Keratinocyte (primary cell): Measurements from ENCODE around the gene SLC66A2. TPM values are rescaled to one million over a fixed set of nuclear protein-coding genes. Genes with fewer than 3 reads are reported as not detected.

Source experiments
- DNase-seq: peaks from one replicate; pipeline ENCODE4 v3.0.0-alpha.2; 2011; ENCODE audit warnings: low read depth, missing footprints, low spot score
- FAIRE-seq: peaks from 2 replicates; lab custom pipeline; 2011; peaks lifted over from hg19 to GRCh38; lab: Jason Lieb, UNC
- H2AFZ ChIP-seq: 2 replicates; pipeline ENCODE4 v1.6.0; 2012; ENCODE audit warnings: low read length, control low read depth, inconsistent platforms; ENCODE audit not compliant: control insufficient read depth
- H3K27ac ChIP-seq: 2 replicates; pipeline ENCODE4 v1.5.1; 2011; ENCODE audit warnings: low read length; ENCODE audit not compliant: control insufficient read depth, insufficient read depth
- H3K27me3 ChIP-seq: 3 replicates; pipeline ENCODE4 v1.6.0; 2011; ENCODE audit warnings: low read length; ENCODE audit not compliant: control insufficient read depth, insufficient read depth; ENCODE audit errors: extremely low read depth
- H3K36me3 ChIP-seq, 2 experiments: 2 replicates in 1 of 2; 3 replicates in 1 of 2; pipeline ENCODE4 v1.5.1; 2011; ENCODE audit warnings: low read length in 2 of 2, mild to moderate bottlenecking in 1 of 2; ENCODE audit not compliant: control insufficient read depth in 2 of 2, insufficient read depth in 2 of 2; ENCODE audit errors: extremely low read depth in 1 of 2
- H3K4me1 ChIP-seq: 3 replicates; pipeline ENCODE4 v1.5.1; 2011; ENCODE audit warnings: low read length; ENCODE audit not compliant: control insufficient read depth, insufficient read depth; ENCODE audit errors: extremely low read depth
- H3K4me2 ChIP-seq: 3 replicates; pipeline ENCODE4 v1.6.0; 2011; ENCODE audit warnings: low read depth, low read length; ENCODE audit not compliant: control insufficient read depth, insufficient read depth; ENCODE audit errors: extremely low read depth
- H3K4me3 ChIP-seq, 3 experiments: fragments of 200-600 bp in 1 of 3; sonication (generic) in 1 of 3; 2 replicates in 2 of 3; 3 replicates in 1 of 3; pipeline ENCODE4 v1.5.1; 2011 to 2016; ENCODE audit warnings: low read length in 3 of 3, mild to moderate bottlenecking in 3 of 3, control low read depth in 2 of 3, inconsistent platforms in 1 of 3, low read depth in 1 of 3, mixed read lengths in 1 of 3, mixed run types in 1 of 3, moderate library complexity in 1 of 3; ENCODE audit not compliant: control insufficient read depth in 2 of 3, insufficient read depth in 2 of 3; ENCODE audit errors: extremely low read depth in 1 of 3
- H3K79me2 ChIP-seq: 2 replicates; pipeline ENCODE4 v1.6.0; 2012; ENCODE audit warnings: low read length; ENCODE audit not compliant: control insufficient read depth, insufficient read depth
- H3K9ac ChIP-seq: 3 replicates; pipeline ENCODE4 v1.6.0; 2011; ENCODE audit warnings: low read length; ENCODE audit not compliant: control insufficient read depth, insufficient read depth; ENCODE audit errors: extremely low read depth
- H3K9me1 ChIP-seq: 3 replicates; pipeline ENCODE4 v1.6.0; 2011; ENCODE audit warnings: low read length; ENCODE audit not compliant: control insufficient read depth, insufficient read depth; ENCODE audit errors: extremely low read depth
- H3K9me3 ChIP-seq: 2 replicates; pipeline ENCODE4 v1.5.1; 2012; ENCODE audit warnings: low read depth, low read length; ENCODE audit not compliant: control insufficient read depth
- H4K20me1 ChIP-seq: 3 replicates; pipeline ENCODE4 v1.6.0; 2011; ENCODE audit warnings: low read length; ENCODE audit not compliant: control insufficient read depth, insufficient read depth; ENCODE audit errors: extremely low read depth
- EZH2 ChIP-seq: IDR thresholded peaks from one replicate; pipeline ENCODE4 v1.6.1; 2012; ENCODE audit warnings: inconsistent platforms, mild to moderate bottlenecking, low read length, moderate library complexity
- dilution Hi-C: fragments of 300-500 bp; cut with MboI; formaldehyde crosslinking; loops from one replicate; pipeline ENCODE4 v1.7.0; 2020; ENCODE audit warnings: low sequenced_read_pairs; ENCODE audit not compliant: extremely low pct_ligation_motif_present
- polyA plus RNA-seq, 5 experiments: library from polyadenylated mRNA; depleted of rRNA in 3 of 5; stranded (reverse) in 3 of 5; stranded (forward) in 1 of 5; unstranded in 1 of 5; fragments of >200 nt; gene quantifications; 1 replicate in 1 of 5; 2 replicates in 3 of 5; 3 replicates in 1 of 5; pipeline versions ENCODE4 v1.2.1 to v1.2.3, GENCODE V29; 2011 to 2012; ENCODE audit warnings: missing spikeins in 2 of 5, low read depth in 1 of 5, low replicate concordance in 1 of 5
- TF ChIP-seq, protein P1 (sequence below), 3 experiments: IDR thresholded peaks in 1 of 3; conservative IDR thresholded peaks in 1 of 3; optimal IDR thresholded peaks in 1 of 3; 2 replicates in 2 of 3; 3 replicates in 1 of 3; pipeline versions ENCODE3 to v1.5.1; 2011; ENCODE audit warnings: low read length in 3 of 3, mild to moderate bottlenecking in 3 of 3, moderate library complexity in 2 of 3, control low read depth in 1 of 3, inconsistent platforms in 1 of 3; ENCODE audit not compliant: insufficient read depth in 2 of 3; ENCODE audit errors: extremely low read depth in 1 of 3

SLC66A2 gene
- polyA plus RNA-seq, 1 donor (not counting 4 experiments of a cell fraction or from before 2014, with no cell fraction given), result 16.3 TPM

DNA sequence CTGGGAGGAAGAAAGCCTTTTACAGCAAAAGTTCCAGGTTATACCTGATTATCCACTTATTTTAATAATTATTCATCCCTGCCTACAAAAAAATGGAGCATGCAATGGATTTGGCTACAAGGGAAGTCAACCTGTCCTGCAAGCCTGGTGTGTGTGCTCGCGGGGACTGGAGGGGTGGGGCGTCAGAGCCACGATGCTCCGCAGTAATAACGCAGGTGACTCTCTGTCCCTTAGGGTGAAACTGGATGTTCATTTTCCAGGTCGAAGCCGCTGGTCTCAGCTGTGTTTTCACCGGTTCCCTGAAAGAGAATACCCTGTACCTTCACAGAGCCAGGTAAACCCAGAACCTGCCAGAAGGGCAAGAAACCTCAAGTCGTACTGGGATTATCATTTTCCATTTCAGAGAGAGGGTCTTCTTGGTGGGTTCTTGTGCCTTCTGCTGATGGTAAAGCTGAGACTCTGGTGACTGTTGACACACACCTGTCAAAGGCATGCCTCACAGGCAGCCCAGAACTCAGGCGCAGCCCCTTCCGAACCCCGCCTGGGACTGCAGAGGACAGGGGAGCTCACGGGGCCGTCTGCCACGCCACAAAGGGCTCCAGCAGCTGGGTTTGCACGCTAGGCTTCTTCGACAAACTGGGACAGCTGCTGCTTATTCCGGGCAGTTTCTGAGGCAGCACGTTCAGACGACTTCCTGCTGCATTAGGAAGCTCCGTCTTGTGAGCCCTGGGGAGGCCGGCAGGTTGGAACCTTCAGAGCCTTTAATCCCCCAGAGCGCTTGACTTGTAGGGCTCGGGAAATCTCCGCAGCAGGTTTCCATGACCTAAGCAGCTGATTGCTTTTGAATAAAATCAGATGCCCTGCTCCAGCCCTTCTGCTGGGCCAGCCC, 95.1 kb downstream of the SLC66A2 start:
- peaks cover 2% of the 10 kb centered on the region for H3K4me1 ChIP-seq
- peaks cover 19% of the 10 kb centered on the region for H3K27me3 ChIP-seq
- DNase-seq, result no peak
- H3K9ac ChIP-seq, result no peak overlapping the region
- no peaks in the 10 kb centered on the region for H3K9me3 ChIP-seq
- TF ChIP-seq EZH2, result peak; percentile 28
- TF ChIP-seq, protein P1, sequence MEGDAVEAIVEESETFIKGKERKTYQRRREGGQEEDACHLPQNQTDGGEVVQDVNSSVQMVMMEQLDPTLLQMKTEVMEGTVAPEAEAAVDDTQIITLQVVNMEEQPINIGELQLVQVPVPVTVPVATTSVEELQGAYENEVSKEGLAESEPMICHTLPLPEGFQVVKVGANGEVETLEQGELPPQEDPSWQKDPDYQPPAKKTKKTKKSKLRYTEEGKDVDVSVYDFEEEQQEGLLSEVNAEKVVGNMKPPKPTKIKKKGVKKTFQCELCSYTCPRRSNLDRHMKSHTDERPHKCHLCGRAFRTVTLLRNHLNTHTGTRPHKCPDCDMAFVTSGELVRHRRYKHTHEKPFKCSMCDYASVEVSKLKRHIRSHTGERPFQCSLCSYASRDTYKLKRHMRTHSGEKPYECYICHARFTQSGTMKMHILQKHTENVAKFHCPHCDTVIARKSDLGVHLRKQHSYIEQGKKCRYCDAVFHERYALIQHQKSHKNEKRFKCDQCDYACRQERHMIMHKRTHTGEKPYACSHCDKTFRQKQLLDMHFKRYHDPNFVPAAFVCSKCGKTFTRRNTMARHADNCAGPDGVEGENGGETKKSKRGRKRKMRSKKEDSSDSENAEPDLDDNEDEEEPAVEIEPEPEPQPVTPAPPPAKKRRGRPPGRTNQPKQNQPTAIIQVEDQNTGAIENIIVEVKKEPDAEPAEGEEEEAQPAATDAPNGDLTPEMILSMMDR (optimal IDR thresholded peaks at IDR 0.05 in 1 of 3, IDR thresholded peaks at IDR 0.05 in 1 of 3, conservative IDR thresholded peaks at IDR 0.05 in 1 of 3; ENCODE audit: extremely low read depth in 1 of 3, insufficient read depth in 2 of 3, low read length in 3 of 3), result no peak
- H2AFZ ChIP-seq, result no peak overlapping the region
- H3K79me2 ChIP-seq, result no peaks in the 10 kb centered on the region
- no peaks in the 10 kb centered on the region for H3K9me1 ChIP-seq
- no peaks in the 10 kb centered on the region for H3K36me3 ChIP-seq
- no peak for FAIRE-seq
- H3K4me2 ChIP-seq, result peak overlapping the region; percentile 48
- H4K20me1 ChIP-seq, result no peaks in the 10 kb centered on the region
- peak overlapping the region in 1 of 3 experiments; percentile 15 for H3K4me3 ChIP-seq
- no peak overlapping the region for H3K27ac ChIP-seq
- dilution Hi-C loops, result no loop called here

DNA sequence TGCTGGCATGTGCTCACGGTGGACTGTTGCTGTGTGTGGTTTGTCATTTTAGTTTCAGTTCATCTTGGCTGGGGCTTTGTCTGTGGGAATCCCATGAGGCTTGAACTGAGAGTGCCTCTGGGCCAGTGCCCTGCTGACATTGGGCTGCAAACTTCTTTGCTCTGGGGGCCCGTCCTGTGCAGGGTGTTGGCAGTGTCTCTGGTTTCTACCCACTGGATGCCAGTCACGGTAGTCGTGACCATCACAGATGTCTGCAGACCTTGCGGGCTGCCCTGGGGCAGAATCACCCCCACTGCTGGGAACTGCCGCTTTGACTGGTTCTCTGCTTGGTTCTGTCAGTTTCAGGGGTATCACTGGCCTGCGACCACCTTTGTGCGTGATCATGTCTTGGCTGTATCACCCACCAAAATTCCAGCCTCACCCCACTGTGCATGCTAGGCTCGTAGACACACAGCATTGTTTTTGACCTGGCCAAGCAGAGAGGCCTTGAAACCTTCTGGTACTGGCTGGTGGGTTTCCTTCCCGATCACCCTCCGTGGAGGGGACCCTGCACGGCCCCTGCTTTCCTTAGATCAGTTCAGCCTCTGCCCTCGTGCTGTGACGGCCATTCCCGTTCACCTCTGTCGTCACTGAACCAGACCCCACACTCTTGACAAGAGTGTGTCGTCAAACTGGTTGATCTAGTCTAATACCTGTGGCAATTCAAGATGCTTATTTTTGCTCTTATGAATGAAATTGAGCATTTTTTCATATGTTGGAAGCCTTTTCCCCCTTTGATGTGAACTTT, 96.1 kb downstream of the SLC66A2 start:
- Histone ChIP-seq H3K9me1 (no peaks in the 10 kb centered on the region), H2AFZ (no peak overlapping the region), H3K27me3 (peaks cover 19% of the 10 kb centered on the region), H3K4me1 (peaks cover 2% of the 10 kb centered on the region), H3K9ac (no peak overlapping the region), H4K20me1 (no peaks in the 10 kb centered on the region), H3K4me2 (no peak overlapping the region), H3K9me3 (no peaks in the 10 kb centered on the region), H3K36me3 (no peaks in the 10 kb centered on the region), H3K27ac (no peak overlapping the region), H3K79me2 (no peaks in the 10 kb centered on the region), H3K4me3 (no peak overlapping the region)
- DNase-seq (no peak), FAIRE-seq (no peak)
- dilution Hi-C loops, result no loop called here
- no peak for TF ChIP-seq EZH2
- TF ChIP-seq, protein P1 (optimal IDR thresholded peaks at IDR 0.05 in 1 of 3, IDR thresholded peaks at IDR 0.05 in 1 of 3, conservative IDR thresholded peaks at IDR 0.05 in 1 of 3; ENCODE audit: extremely low read depth in 1 of 3, insufficient read depth in 2 of 3, low read length in 3 of 3), result no peak
